ENCODE data around the gene PTPRG.

The PTPRG gene

GRCh38 chr3:61742006-61742405, 180.6 kb downstream of the PTPRG start:
- H3K27me3 ChIP-seq (ENCODE audit: control insufficient read depth, insufficient read depth, low read length): no peaks in the 10 kb centered on the region

GRCh38 chr3:61743067-61743466, 181.7 kb downstream of the PTPRG start:
- H3K36me3 ChIP-seq (ENCODE audit: control insufficient read depth, insufficient read depth, low read length): no peaks in the 10 kb centered on the region
- H2AFZ ChIP-seq: no peak overlapping the region
- no peak for TF ChIP-seq CTCF (IDR thresholded peaks at IDR 0.05)

More at GRCh38 chr3:61742006-61742405, 180.6 kb downstream of the PTPRG start:
- Histone ChIP-seq H3K4me1 (peaks cover 4% of the 10 kb centered on the region), H3K4me2 (ENCODE audit: low read length) (peak overlapping the region; percentile 19), H3K9me3 (ENCODE audit: control insufficient read depth, low read length) (no peaks in the 10 kb centered on the region), H3K9ac (no peak overlapping the region), H3K27ac (no peak overlapping the region), H3K4me3 (ENCODE audit: low read depth, low read length) (no peak overlapping the region), H2AFZ (no peak overlapping the region), H3K36me3 (ENCODE audit: control insufficient read depth, insufficient read depth, low read length) (no peaks in the 10 kb centered on the region), H3K79me2 (peaks cover 45% of the 10 kb centered on the region)
- TF ChIP-seq CTCF (IDR thresholded peaks at IDR 0.05): no peak

GRCh38 chr3:61743686-61744242, 182.4 kb downstream of the PTPRG start:
- Histone ChIP-seq H3K4me2 (ENCODE audit: low read length) (no peak overlapping the region), H3K4me1 (peaks cover 4% of the 10 kb centered on the region)

More at GRCh38 chr3:61743067-61743466, 181.7 kb downstream of the PTPRG start:
- H3K27me3 ChIP-seq (ENCODE audit: control insufficient read depth, insufficient read depth, low read length): no peaks in the 10 kb centered on the region
- peaks cover 4% of the 10 kb centered on the region for H3K4me1 ChIP-seq
- H3K4me3 ChIP-seq (ENCODE audit: low read depth, low read length): no peak overlapping the region
- H3K27ac ChIP-seq: no peak overlapping the region
- no peak overlapping the region for H3K9ac ChIP-seq
- no peaks in the 10 kb centered on the region for H3K9me3 ChIP-seq (ENCODE audit: control insufficient read depth, low read length)
- H3K4me2 ChIP-seq (ENCODE audit: low read length): no peak overlapping the region
- peaks cover 49% of the 10 kb centered on the region for H3K79me2 ChIP-seq

GRCh38 chr3:61748288-61748687, 186.9 kb downstream of the PTPRG start:
- H3K27me3 ChIP-seq (ENCODE audit: control insufficient read depth, insufficient read depth, low read length): no peaks in the 10 kb centered on the region
- no peak overlapping the region for H3K9ac ChIP-seq
- H3K4me1 ChIP-seq: peaks cover 8% of the 10 kb centered on the region
- H2AFZ ChIP-seq: no peak overlapping the region
- H3K4me2 ChIP-seq (ENCODE audit: low read length): no peak overlapping the region
- H3K27ac ChIP-seq: no peak overlapping the region
- no peaks in the 10 kb centered on the region for H3K9me3 ChIP-seq (ENCODE audit: control insufficient read depth, low read length)
- no peak for TF ChIP-seq CTCF (IDR thresholded peaks at IDR 0.05)
- H3K36me3 ChIP-seq (ENCODE audit: control insufficient read depth, insufficient read depth, low read length): no peaks in the 10 kb centered on the region
- peaks cover 66% of the 10 kb centered on the region for H3K79me2 ChIP-seq
- H3K4me3 ChIP-seq (ENCODE audit: low read depth, low read length): no peak overlapping the region

More at GRCh38 chr3:61743686-61744242, 182.4 kb downstream of the PTPRG start:
- Histone ChIP-seq H3K27ac (no peak overlapping the region), H3K27me3 (ENCODE audit: control insufficient read depth, insufficient read depth, low read length) (no peaks in the 10 kb centered on the region), H2AFZ (no peak overlapping the region), H3K9me3 (ENCODE audit: control insufficient read depth, low read length) (no peaks in the 10 kb centered on the region), H3K9ac (no peak overlapping the region), H3K36me3 (ENCODE audit: control insufficient read depth, insufficient read depth, low read length) (no peaks in the 10 kb centered on the region), H3K4me3 (ENCODE audit: low read depth, low read length) (no peak overlapping the region), H3K79me2 (peaks cover 56% of the 10 kb centered on the region)
- no peak for TF ChIP-seq CTCF (IDR thresholded peaks at IDR 0.05)

DNA sequence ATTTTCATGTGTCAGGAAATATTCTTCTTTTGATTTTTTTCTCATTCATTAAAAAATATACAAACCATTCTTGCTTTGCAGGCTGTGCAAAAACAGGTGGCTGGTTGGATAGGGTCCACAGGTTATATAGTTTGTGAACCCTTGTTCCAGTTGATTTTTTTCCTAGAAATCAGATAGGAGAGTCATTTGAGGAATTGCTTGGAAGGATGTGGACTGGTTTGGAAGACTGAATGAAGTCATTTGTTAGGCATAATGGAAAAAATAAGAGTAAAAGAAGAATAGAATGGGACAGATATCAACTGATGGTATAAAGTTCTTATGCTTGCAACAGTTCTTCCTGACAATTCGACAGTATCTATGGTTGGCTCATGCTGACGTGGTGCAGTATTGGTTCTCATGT, 189.4 kb downstream of the PTPRG start:
- no peak overlapping the region for H3K4me3 ChIP-seq (ENCODE audit: low read depth, low read length)
- H3K9me3 ChIP-seq (ENCODE audit: control insufficient read depth, low read length): no peaks in the 10 kb centered on the region
- no peak for TF ChIP-seq CTCF (IDR thresholded peaks at IDR 0.05)
- H3K4me2 ChIP-seq (ENCODE audit: low read length): no peak overlapping the region
- no peak overlapping the region for H3K27ac ChIP-seq
- no peak overlapping the region for H2AFZ ChIP-seq
- H3K36me3 ChIP-seq (ENCODE audit: control insufficient read depth, insufficient read depth, low read length): no peaks in the 10 kb centered on the region
- no peak overlapping the region for H3K9ac ChIP-seq
- H3K79me2 ChIP-seq: peaks cover 68% of the 10 kb centered on the region
- H3K4me1 ChIP-seq: peaks cover 8% of the 10 kb centered on the region
- no peaks in the 10 kb centered on the region for H3K27me3 ChIP-seq (ENCODE audit: control insufficient read depth, insufficient read depth, low read length)

All from parathyroid adenoma (tissue), 2 donors.